Measurements from ENCODE around the gene SQOR. TPM values are rescaled to one million over a fixed set of nuclear protein-coding genes. Genes with fewer than 3 reads are reported as not detected.
A peak's percentile ranks its signal among the peaks of the same experiment; 100 is the strongest.

The SQOR gene
- total RNA-seq: 107 and 124 TPM in 2 replicates

DNA sequence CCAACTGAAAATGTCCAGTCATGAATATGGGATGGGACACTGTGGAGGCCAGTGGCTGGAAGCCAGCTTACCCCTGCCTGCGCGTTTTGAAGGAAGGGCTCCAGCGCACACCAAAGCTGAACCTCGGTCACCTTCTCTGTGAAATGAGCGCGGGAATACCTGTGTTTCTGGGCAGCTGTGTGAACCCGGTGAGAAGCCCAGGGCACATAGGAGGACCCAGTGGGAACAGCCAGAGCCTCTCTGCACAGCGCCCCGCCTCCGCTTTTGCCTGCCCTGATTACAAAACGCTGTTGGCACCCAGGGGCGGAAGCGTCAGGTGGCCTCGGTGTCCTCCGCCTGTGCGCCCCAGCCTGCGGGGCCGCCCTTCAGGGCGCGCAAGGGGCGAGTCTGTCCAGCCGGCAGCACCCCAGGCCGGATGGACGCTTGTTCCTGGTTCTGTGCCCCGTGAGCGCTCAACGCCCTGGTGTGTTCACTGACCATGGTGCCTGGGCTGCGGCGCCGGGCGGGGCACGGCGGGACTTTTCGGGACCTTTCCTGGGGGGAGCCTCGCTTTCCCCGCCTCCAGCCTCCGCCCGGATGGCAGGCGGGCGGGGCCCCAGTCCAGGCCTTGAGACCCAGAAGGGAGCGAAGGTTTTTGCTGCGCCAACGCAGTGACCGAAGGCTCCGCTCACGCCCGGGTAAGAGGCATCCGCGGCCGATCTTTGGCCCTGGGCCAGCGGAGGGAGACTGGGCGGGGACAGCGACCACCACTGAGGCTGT is at the start of gene SQOR:
TSS of gene SQOR (plus strand) at position 598 of the 759 bp plus-strand sequence. CDS start 23,895 bp downstream, outside the sequence.
- TF ChIP-seq, protein P1, sequence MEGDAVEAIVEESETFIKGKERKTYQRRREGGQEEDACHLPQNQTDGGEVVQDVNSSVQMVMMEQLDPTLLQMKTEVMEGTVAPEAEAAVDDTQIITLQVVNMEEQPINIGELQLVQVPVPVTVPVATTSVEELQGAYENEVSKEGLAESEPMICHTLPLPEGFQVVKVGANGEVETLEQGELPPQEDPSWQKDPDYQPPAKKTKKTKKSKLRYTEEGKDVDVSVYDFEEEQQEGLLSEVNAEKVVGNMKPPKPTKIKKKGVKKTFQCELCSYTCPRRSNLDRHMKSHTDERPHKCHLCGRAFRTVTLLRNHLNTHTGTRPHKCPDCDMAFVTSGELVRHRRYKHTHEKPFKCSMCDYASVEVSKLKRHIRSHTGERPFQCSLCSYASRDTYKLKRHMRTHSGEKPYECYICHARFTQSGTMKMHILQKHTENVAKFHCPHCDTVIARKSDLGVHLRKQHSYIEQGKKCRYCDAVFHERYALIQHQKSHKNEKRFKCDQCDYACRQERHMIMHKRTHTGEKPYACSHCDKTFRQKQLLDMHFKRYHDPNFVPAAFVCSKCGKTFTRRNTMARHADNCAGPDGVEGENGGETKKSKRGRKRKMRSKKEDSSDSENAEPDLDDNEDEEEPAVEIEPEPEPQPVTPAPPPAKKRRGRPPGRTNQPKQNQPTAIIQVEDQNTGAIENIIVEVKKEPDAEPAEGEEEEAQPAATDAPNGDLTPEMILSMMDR (conservative IDR thresholded peaks at IDR 0.05; ENCODE audit: low read depth, low read length): no peak
- peak within 1 kb of the TSS; percentile 98 for H3K4me3 ChIP-seq (ENCODE audit: low read depth, low read length)
- no peak for DNase-seq (ENCODE audit: low read depth)

- H3K4me3 ChIP-seq (ENCODE audit: low read depth, low read length): no peak overlapping the region
- no peak for DNase-seq (ENCODE audit: low read depth)
- TF ChIP-seq, protein P1 (conservative IDR thresholded peaks at IDR 0.05; ENCODE audit: low read depth, low read length): no peak
Measured at GRCh38 chr15:45585069-45585791, 49.6 kb upstream of the SQOR start.

DNA sequence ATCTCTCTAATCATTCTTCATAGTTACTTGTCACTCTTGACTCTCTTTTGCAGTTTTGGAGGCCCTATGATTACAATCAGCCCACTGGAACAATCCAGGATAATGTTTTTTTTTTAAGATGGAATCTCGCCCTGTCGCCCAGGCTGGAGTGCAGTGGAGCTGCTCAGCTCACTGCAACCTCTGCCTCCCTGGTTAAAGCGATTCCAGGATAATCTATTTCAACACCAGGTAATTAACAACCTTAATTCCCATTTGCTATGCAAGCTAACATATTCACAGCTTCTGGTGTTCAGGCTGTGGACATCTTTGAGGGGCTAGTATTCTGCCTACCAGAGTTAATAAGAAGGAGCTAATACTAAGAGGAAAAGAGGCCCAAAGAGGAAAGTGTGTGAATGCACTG is 48.7 kb upstream of the SQOR start:
- H3K4me3 ChIP-seq (ENCODE audit: low read depth, low read length): peak overlapping the region; percentile 68
- TF ChIP-seq, protein P1 (conservative IDR thresholded peaks at IDR 0.05; ENCODE audit: low read depth, low read length): no peak
- DNase-seq (ENCODE audit: low read depth): no peak

DNA sequence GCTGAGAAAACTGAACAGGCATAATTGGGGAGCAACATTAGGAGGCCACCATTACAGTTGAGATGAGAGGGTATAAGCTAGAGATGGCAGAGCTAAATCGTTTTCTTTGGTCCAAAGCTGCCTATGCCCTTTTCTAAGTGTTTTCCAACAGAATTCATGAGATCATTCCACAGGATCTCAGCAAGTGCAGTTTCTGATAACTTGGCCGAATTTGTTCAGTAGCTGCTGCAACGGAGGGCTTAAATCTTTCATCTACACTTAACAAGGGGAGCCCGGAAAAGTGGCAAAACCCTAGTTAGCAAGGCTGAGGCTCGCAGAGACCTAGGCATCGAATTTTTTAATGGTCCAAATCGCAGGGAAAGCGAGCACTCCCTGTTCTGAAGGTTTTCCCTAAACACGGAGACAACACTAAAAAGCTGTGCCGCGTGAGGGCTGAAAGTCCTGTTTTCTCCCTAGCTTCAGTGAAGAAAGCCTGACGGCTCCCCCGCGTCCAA is 48.2 kb upstream of the SQOR start:
- peak overlapping the region; percentile 68 for H3K4me3 ChIP-seq (ENCODE audit: low read depth, low read length)
- TF ChIP-seq, protein P1 (conservative IDR thresholded peaks at IDR 0.05; ENCODE audit: low read depth, low read length): no peak
- no peak for DNase-seq (ENCODE audit: low read depth)

DNA sequence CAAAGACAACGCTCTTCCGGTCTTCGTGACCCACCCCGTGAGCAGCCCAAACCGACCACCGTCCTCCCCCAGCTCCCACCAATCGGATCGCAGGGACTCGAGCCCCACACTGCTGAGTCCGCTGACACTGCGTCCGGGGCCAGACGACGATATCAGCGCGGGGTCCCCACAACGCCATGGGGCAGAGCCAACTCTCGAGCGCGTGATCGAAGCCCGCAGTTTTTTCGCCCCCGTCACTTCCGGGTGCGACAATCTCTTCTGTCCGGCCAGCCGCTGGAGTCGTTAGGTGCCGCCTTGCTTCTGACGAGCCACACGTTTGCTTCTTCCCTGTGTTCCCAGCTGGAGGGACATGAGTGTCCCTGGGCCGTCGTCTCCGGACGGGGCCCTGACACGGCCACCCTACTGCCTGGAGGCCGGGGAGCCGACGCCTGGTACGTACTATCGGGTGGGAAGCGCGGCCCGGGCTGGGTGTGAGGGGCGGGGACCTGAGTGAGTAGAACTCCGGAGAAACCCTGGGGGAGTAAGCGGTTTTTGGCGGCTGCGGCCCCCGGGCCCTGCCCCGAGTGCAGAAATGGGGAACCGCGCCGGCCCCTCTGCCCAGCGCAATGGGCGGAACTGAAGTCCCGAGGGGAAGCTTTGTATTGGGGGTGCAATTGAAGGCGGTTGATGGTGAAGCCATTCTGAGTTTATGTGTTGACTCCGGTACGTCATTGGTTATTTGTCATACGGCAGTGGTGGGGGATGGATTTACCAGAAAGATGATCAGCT is 47.5 kb upstream of the SQOR start, which contains the start of gene BLOC1S6:
TSS of gene BLOC1S6 (plus strand) at position 285 of the 768 bp plus-strand sequence. CDS start at position 350, 65 bp downstream.
- TF ChIP-seq, protein P1 (conservative IDR thresholded peaks at IDR 0.05; ENCODE audit: low read depth, low read length): no peak
- H3K4me3 ChIP-seq (ENCODE audit: low read depth, low read length): peak within 1 kb of the TSS; percentile 68
- no peak for DNase-seq (ENCODE audit: low read depth)

GRCh38 chr15:45587863-45588170 is 47.0 kb upstream of the SQOR start:
- H3K4me3 ChIP-seq (ENCODE audit: low read depth, low read length): peak overlapping the region; percentile 68
- TF ChIP-seq, protein P1 (conservative IDR thresholded peaks at IDR 0.05; ENCODE audit: low read depth, low read length): no peak
- DNase-seq (ENCODE audit: low read depth): no peak
